WTC11 (cell line): ENCODE results near the gene AQP12A.

Source experiments
- ELF4 ChIP-seq: sonication (generic); formaldehyde crosslinking; IDR thresholded peaks from 2 replicates; pipeline ENCODE4 v1.8.1; 2022; ENCODE audit warnings: low read depth, mild to moderate bottlenecking, moderate library complexity, missing genetic modification reagents
- FOXP1 ChIP-seq: sonication (generic); formaldehyde crosslinking; IDR thresholded peaks from 2 replicates; pipeline ENCODE4 v1.8.0; 2022; ENCODE audit warnings: missing genetic modification reagents, mild to moderate bottlenecking, moderate library complexity, borderline replicate concordance
- IRF2 ChIP-seq: sonication (generic); formaldehyde crosslinking; IDR thresholded peaks from 2 replicates; pipeline ENCODE4 v1.8.0; 2022; ENCODE audit warnings: low read depth, missing genetic modification reagents, borderline replicate concordance
- NFATC4 ChIP-seq: fragments of 250-450 bp; sonication (Bioruptor Pico); IDR thresholded peaks from 2 replicates; pipeline ENCODE4 v1.9.0; 2021; ENCODE audit warnings: mild to moderate bottlenecking
- TF ChIP-seq, protein P1 (sequence below): fragments of 200-600 bp; IDR thresholded peaks from 2 replicates; pipeline ENCODE4 v1.8.0; 2022; ENCODE audit warnings: antibody characterized with exemption

DNA sequence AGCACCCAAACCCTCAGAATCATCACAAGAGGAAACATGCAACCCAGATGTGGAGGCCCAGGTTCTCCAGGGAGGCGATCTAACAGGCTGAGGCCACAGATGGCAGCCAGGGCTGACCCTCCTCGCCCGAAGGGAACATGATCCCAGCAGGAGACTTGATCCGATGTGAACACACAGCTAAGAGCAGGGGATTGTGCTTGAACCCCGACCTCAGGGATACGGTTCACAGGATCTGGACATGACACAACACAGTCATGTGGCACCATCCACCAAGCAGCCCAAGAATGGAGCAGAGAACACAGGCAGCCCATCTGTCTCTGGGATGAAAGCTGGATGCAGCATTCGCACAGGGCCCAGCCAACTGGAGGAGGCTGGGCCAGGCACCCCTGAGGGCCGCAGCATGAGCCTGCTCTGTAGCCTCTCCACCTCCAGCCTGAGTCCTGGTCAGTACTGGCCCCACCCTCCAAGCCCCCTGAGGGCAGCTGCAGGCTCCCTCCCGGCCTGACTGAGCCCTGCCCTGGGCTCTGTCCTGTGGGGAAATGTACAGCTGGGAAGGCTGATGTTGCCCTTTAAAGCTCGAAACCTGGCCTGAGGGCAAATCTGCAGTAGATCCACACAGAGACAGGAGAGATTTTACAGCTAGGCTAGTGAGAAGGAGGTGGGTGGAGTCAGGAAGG lies 39.0 kb downstream of the AQP12A start:
- no peak for TF ChIP-seq ELF4 (CRISPR knock-in tag)
- no peak for TF ChIP-seq NFATC4 (CRISPR knock-in tag)
- no peak for TF ChIP-seq IRF2
- TF ChIP-seq, protein P1, sequence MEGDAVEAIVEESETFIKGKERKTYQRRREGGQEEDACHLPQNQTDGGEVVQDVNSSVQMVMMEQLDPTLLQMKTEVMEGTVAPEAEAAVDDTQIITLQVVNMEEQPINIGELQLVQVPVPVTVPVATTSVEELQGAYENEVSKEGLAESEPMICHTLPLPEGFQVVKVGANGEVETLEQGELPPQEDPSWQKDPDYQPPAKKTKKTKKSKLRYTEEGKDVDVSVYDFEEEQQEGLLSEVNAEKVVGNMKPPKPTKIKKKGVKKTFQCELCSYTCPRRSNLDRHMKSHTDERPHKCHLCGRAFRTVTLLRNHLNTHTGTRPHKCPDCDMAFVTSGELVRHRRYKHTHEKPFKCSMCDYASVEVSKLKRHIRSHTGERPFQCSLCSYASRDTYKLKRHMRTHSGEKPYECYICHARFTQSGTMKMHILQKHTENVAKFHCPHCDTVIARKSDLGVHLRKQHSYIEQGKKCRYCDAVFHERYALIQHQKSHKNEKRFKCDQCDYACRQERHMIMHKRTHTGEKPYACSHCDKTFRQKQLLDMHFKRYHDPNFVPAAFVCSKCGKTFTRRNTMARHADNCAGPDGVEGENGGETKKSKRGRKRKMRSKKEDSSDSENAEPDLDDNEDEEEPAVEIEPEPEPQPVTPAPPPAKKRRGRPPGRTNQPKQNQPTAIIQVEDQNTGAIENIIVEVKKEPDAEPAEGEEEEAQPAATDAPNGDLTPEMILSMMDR: no peak
- TF ChIP-seq FOXP1 (CRISPR knock-in tag): no peak
